Tibial nerve (tissue), 4 donors: ENCODE data around the gene OGFOD3.

ENCODE experiments used
- CTCF ChIP-seq, 5 experiments: fragments of 200-600 bp in 3 of 5; fragments of 450-650 bp in 2 of 5; sonication (generic) in 3 of 5; IDR thresholded peaks; one replicate each; pipeline ENCODE4 v1.5.1; 2016 to 2019; ENCODE audit warnings: antibody characterized with exemption in 5 of 5, mild to moderate bottlenecking in 3 of 5, moderate library complexity in 2 of 5
- EP300 ChIP-seq, 2 donors: sonication (generic); formaldehyde crosslinking; IDR thresholded peaks; one replicate each; pipeline ENCODE4 v1.6.1; 2017; ENCODE audit warnings: antibody characterized with exemption in 2 of 2, mild to moderate bottlenecking in 1 of 2
- POLR2A ChIP-seq, 2 donors: fragments of 450-650 bp; IDR thresholded peaks; one replicate each; pipeline ENCODE4 v1.6.1; 2017; ENCODE audit warnings: antibody characterized with exemption in 2 of 2, mild to moderate bottlenecking in 2 of 2, moderate library complexity in 2 of 2

GRCh38 chr17:82411396-82412053, 6.9 kb downstream of the OGFOD3 start:
- no peak for TF ChIP-seq CTCF (IDR thresholded peaks at IDR 0.05)
- TF ChIP-seq POLR2A (IDR thresholded peaks at IDR 0.05) = no peak
- no peak for TF ChIP-seq EP300 (IDR thresholded peaks at IDR 0.05)
